Activated CD4-positive, alpha-beta T cell treated with anti-CD3 and anti-CD28 coated beads, Interleukin-2, amount 50 U/mL, for 1 hour (primary cell): ENCODE data around the gene CHMP4A.
A peak's percentile ranks its signal among the peaks of the same experiment; 100 is the strongest.
"Not testable (repeated sequence)": the region's sequence is repeated elsewhere in the genome, so short reads cannot be mapped to it uniquely, and the experiment has no call there.

Source experiments
- DNase-seq: peaks from one replicate; pipeline ENCODE4 v3.0.0-alpha.2; 2020

CHMP4A gene

DNA sequence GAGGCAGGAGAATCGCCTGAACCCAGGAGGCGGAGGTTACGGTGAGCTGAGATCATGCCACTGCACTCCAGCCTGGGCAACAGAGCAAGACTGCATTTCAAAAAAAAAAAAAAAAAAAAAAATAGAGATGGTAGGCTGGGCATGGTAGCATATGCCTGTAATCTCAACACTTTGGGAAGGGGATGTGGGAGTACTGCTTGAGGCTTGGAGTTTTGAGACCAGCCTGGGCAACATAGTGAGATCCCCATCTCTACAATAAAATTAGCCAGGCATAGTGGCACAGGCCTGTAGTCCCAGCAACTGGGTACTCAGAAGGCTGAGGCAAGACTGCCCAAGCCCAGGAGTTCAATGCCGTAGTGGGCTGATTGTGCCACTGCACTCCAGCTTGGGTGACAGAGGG is 9.7 kb upstream of the CHMP4A start:
- not testable (repeated sequence) for DNase-seq

DNA sequence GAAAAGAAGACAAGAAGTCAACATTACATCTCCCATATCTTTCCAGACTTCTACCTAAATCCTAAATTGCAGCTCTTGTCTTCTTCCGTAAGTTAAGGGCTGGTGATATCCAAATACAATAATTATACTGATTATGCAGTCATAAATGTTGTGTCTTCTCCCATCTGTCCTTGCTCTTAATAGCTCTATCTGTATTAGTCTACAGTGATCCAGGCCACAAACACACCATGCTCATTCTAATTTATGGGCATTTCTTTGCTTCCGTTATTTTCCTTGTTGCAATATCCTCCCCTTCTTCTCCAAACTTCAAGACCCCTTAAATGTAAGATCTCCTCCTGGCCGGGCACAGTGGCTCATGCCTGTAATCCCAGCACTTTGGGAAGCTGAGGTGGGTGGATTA is 6.2 kb upstream of the CHMP4A start:
- no peak for DNase-seq

GRCh38 chr14:24219080-24219479 is 5.8 kb upstream of the CHMP4A start:
- no peak for DNase-seq

GRCh38 chr14:24216876-24217275 is 3.6 kb upstream of the CHMP4A start:
- DNase-seq, result not testable (repeated sequence)

- DNase-seq, result no peak
Observed at GRCh38 chr14:24216345-24216699, 3.0 kb upstream of the CHMP4A start.

DNA sequence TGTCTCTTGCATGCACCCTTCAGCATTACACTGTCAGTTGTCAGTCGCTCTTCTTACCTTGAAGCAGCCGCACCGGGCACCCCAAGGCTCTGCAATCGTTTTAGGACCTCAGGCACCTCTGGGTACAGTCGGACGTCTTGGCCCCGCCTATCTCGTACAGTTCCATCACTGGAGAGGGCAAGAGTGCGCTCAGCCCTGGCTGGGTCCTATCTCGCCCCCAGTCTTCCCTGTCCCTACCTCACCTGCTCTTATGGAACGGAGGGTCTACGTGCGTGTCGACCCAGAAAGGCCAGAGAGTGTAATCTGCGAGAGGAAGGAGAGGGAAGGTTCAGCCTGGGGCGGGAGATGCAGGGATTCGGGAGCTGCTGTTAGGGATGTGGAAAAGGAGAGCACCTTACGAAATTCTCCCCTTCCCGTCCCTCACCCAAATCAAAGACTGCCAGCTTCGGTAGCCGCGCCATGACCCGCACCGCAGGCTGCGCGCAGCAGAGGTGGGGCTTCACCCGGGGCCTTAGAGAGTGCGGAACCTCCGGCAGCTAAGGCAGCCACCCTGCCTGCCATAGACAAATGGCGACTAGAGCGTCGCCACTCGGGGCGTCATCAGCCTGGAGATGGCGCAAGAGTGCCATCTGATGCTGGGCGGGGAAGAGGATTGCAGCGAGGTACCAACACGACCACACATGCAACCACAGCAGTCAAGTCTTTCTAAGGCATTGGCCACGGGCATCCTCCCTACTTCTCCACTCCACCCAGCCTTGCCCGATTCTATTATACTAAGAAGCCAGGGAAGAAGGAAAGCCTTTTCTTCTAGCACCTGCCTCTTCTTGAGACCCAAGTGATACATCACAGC is 2.4 kb upstream of the CHMP4A start, which contains the start of gene MDP1:
Gene MDP1 (minus strand): TSS at position 572 of the 850 bp plus-strand sequence. CDS start 111 bp downstream, at position 461.
- DNase-seq, result peak; percentile 84

DNA sequence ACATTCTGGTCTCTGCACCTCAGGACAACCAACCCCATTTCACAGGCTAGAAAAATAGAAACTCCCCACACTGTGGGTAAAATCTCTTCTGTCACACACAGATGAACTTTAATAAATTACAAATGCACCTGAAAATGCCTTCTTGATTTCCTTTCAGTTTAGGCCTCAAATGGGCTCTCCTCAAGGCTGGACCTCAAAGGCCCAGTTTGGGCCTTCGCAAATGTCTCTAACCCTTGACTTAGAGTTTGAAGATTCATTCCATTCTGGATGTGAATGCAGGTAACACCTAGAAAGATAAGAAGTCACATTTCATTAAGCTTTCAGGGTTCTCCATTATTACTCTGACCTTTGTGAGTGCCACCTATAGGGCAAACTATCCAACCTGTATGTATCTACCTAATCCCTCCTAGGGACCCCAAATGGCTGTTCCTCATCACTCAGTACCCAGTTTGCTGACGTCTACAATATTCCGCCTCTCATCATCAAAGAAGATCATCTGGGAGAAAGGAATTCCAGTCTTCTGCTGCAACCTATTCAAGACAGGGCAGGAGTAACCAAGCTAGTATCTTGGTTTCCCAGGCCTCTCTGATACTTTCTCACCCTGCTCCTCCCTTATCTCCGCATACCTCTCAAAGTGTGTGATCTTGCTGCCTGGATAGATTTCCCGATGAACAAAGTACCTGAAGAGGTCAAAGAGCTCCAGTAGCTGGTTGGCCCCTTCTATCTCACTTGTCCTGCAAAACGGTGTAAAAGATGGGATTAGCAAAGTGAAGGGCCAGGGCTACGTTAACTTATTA is 776 bp upstream of the CHMP4A start:
- no peak for DNase-seq

DNA sequence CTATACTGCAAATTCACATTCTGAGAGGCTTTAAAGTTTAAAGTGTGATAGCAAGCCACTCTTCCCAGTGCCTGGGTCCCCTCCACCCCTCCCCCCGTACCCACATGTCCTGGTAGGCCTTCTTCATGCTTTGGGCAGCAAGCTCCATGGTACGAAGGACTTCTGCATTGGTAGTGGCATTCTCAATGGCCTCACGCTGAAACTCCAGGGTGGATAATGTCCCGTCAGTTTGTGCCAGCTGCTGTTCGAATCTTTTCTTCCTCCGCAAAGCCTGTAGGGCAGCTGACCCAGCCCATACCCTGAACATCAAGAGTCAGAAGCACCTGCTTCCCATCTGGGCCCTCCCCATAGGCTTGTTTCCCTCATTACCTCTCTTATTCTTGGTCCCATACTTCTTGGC is 2.0 kb downstream of the CHMP4A start:
- DNase-seq, result no peak

DNA sequence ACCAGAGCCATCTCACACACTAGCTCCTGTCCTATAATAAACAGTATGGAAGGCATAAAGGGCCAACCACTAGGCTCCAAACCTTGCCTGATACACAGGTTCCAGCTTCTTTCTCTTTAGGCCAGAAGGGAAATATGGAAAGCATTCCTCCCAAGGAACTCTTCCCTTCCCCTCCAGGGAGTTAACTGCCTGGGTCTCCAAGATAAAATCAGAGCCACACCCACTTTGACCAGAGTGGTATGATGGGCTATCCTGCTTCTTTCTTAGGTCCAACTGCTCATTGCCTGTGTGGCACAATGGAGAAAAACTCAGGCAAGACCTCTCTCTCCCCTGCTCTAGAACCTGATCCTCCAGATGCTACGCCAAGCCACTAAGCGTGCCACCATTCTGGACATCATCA is 5.7 kb downstream of the CHMP4A start:
- no peak for DNase-seq

DNA sequence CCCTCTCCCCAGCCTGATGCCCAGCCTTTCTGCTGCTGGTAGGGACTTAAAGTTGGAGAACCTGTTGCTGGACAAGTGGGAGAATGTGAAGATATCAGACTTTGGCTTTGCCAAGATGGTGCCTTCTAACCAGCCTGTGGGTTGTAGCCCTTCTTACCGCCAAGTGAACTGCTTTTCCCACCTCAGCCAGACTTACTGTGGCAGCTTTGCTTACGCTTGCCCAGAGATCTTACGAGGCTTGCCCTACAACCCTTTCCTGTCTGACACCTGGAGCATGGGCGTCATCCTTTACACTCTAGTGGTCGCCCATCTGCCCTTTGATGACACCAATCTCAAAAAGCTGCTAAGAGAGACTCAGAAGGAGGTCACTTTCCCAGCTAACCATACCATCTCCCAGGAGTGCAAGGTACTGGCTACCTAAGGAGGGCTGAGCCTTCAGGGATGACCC is 6.2 kb downstream of the CHMP4A start:
- DNase-seq, result no peak

GRCh38 chr14:24206260-24207103 is 6.8 kb downstream of the CHMP4A start:
- DNase-seq, result no peak

DNA sequence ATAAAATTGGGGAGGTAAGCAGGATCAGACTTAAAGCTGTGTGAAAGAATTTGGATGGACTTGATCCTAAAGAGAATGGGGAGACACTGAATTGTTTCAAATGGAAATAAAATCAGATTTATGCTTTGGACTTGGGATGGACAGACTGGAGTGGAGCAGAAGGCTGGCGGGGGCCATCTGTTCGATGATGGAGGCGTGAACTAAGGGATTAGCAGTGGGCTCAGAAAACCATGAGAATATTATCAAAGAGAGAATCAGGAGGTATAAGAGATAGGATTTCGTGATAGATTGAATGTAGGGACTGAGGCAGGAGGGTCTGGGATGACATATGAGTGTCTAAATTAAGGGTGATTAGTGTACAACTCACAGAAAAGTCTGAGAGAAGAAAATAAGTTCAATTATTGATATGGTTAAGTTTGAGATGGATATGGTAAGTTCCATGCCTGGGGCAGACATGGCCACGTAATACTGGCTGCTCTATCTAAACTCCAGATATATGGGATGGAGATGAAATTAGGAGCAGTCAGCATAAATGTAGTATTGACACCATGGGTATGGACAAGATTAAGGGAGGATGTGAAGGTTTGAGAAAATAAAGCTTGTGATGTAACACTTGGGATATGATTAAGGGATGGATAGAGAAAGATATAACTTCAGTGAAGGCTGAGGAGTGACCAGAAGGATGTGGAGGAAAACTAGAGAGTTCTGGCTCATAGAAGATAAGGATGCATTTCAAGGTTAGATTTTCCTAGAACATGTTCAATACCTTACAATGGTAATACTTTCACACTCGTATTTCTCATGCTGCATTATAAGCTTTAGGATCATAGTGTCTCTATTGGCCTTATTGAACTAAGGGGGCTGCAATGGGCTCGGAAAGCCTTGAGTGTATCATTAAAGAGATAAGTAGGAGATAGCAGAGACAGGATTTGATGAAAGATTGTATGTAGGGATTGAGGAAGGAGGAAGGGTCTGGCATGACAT is 8.8 kb downstream of the CHMP4A start:
- no peak for DNase-seq

GRCh38 chr14:24203249-24203886 is 9.9 kb downstream of the CHMP4A start:
- not testable (repeated sequence) for DNase-seq

DNA sequence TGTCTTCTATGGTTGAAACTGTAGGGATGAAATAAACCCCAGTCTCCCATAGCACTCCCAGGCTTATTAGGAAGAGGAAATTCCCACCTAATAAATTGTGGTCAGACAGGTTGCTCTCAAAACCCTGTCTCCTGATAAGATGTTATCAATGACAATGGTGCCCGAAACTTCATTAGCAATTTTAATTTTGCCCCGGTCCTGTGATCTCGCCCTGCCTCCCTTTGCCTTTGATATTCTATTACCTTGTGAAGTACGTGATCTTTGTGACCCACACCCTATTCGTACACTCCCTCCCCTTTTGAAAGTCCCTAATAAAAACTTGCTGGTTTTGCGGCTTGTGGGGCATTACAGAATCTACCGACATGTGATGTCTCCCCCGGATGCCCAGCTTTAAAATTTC is 10.8 kb downstream of the CHMP4A start:
- not testable (repeated sequence) for DNase-seq

DNA sequence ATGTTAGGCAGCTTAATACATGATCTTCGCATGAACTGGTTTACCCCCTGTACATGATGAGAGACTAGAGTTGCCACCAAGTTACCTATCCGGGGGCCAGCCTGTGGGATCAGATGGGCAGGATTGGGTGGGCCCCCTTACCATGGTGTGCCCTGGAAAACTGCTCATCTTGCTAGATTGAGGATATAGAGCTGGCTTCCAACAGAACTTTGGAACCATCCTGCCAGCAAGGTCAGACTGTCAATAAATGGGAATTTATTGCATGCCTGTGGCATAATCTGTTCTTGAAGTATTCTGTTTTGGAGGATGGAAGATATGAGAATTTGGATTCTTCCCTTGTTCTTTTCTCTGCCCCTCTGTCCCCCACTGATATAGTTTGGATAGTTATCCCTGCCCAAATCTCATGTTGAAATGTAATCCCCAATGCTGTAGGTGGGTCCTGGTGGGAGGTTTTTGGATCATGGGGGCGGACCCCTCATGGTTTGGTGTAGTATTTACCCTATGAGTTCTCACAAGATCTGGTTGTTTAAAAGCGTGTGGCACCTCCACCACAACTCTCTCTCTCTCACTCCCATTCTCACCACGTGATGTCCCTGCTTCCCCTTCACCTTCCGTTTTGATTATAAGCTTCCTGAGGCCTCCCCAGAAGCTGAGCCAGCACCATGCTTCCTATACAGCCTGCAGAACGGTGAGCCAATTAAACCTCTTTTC is 14.3 kb downstream of the CHMP4A start:
- no peak for DNase-seq

GRCh38 chr14:24197056-24197450 is 16.2 kb downstream of the CHMP4A start:
- DNase-seq, result no peak

GRCh38 chr14:24196071-24197055 is 16.9 kb downstream of the CHMP4A start:
- no peak for DNase-seq

GRCh38 chr14:24195186-24196070 is 17.9 kb downstream of the CHMP4A start, which contains the start of gene TM9SF1:
Gene TM9SF1, minus strand, starts transcription at chr14:24195441. Its CDS starts 422 bp downstream, at chr14:24195019.
- DNase-seq, result peak; percentile 84
